Thyroid gland (tissue), 4 donors: ENCODE results near the gene LGR4. TPM values are rescaled to one million over a fixed set of nuclear protein-coding genes. Genes with fewer than 3 reads are reported as not detected.

Source experiments
- DNase-seq, 2 donors: peaks; one replicate each; pipeline ENCODE4 v3.0.0-alpha.2; 2019
- H3K27ac ChIP-seq, 3 donors: fragments of 200-600 bp; sonication (generic); 1 replicate in 2 of 3; 2 replicates in 1 of 3; pipeline ENCODE4 v1.5.1; 2016 to 2019; ENCODE audit warnings: mild to moderate bottlenecking in 1 of 3, moderate library complexity in 1 of 3
- H3K27me3 ChIP-seq: fragments of 200-600 bp; sonication (generic); one replicate; pipeline ENCODE4 v1.5.1; 2019
- H3K36me3 ChIP-seq, 2 donors: fragments of 200-600 bp; sonication (generic); one replicate each; pipeline ENCODE4 v1.5.1; 2016 to 2019
- H3K4me1 ChIP-seq, 2 donors: fragments of 200-600 bp; sonication (generic); one replicate each; pipeline ENCODE4 v1.5.1; 2017 to 2019
- H3K4me3 ChIP-seq, 3 donors: fragments of 200-600 bp; sonication (generic); replicated peaks in 1 of 3; 1 replicate in 2 of 3; 2 replicates in 1 of 3; pipeline ENCODE4 v1.5.1; 2016; ENCODE audit warnings: mild to moderate bottlenecking in 1 of 3
- H3K9me3 ChIP-seq: fragments of 200-600 bp; sonication (generic); one replicate; pipeline ENCODE4 v1.5.1; 2017
- CTCF ChIP-seq, 6 experiments: fragments of 200-600 bp in 3 of 6; fragments of 450-650 bp in 3 of 6; sonication (generic) in 3 of 6; IDR thresholded peaks; one replicate each; pipeline ENCODE4 v1.5.1; 2016 to 2019; ENCODE audit warnings: antibody characterized with exemption in 6 of 6, mild to moderate bottlenecking in 2 of 6, inconsistent platforms in 1 of 6, moderate library complexity in 1 of 6
- POLR2A ChIP-seq, 2 donors: fragments of 450-650 bp; IDR thresholded peaks; one replicate each; pipeline ENCODE4 v1.6.1; 2017; ENCODE audit warnings: antibody characterized with exemption in 2 of 2, mild to moderate bottlenecking in 2 of 2, moderate library complexity in 1 of 2
- WGBS, 2 donors: methylation state at CpG; one replicate each; pipeline ENCODE4 v1.1.5; 2017; 5-methylcytosine and 5-hydroxymethylcytosine counted together
- intact Hi-C: fragments of 100-400 bp; cut with DNase I; formaldehyde crosslinking; loops from one replicate; pipeline ENCODE4 v1.15.1; 2023
- total RNA-seq, 4 donors: library from RNA; depleted of rRNA; stranded (reverse); fragments of >200 nt; gene quantifications; one replicate each; pipeline ENCODE4 v1.2.3, GENCODE V29; 2016

The LGR4 gene
- total RNA-seq, 4 donors from 2014 or later = 40.8 to 62.1 (median 50.2) TPM

- Histone ChIP-seq H3K4me3 (no peak overlapping the region), H3K4me1 (peaks cover 16 to 22% of the 10 kb centered on the region in 2 donors), H3K36me3 (no peaks in the 10 kb centered on the region), H3K27ac (no peak overlapping the region), H3K9me3 (no peaks in the 10 kb centered on the region), H3K27me3 (no peaks in the 10 kb centered on the region)
- 88 to 90% methylated on average over 4 of the region's 4 CpGs for WGBS, 2 donors
- TF ChIP-seq POLR2A (IDR thresholded peaks at IDR 0.05) (no peak), CTCF (IDR thresholded peaks at IDR 0.05) (no peak)
- no peak for DNase-seq
- intact Hi-C loops = no loop called here
These were observed 77.8 kb downstream of the LGR4 start for GRCh38 chr11:27394781-27395228.

GRCh38 chr11:27392278-27393114, 80.1 kb downstream of the LGR4 start:
- intact Hi-C loops = no loop called here
- no peak overlapping the region for H3K4me3 ChIP-seq
- 79 to 82% methylated on average over 4 of the region's 4 CpGs for WGBS, 2 donors
- H3K27me3 ChIP-seq = no peaks in the 10 kb centered on the region
- no peaks in the 10 kb centered on the region for H3K36me3 ChIP-seq
- no peak for DNase-seq
- H3K4me1 ChIP-seq = peaks cover 16 to 22% of the 10 kb centered on the region in 2 donors
- no peaks in the 10 kb centered on the region for H3K9me3 ChIP-seq
- TF ChIP-seq CTCF (IDR thresholded peaks at IDR 0.05) (no peak), POLR2A (IDR thresholded peaks at IDR 0.05) (no peak)
- peak overlapping the region; percentile 44 to 66 (median 52) for H3K27ac ChIP-seq

GRCh38 chr11:27391331-27392015, 81.1 kb downstream of the LGR4 start:
- 87 to 91% methylated on average over 5 of the region's 5 CpGs for WGBS, 2 donors
- Histone ChIP-seq H3K36me3 (no peaks in the 10 kb centered on the region), H3K4me1 (peaks cover 17 to 20% of the 10 kb centered on the region in 2 donors), H3K27ac (peak overlapping the region in 2 of 3 donors; percentile 7 to 44), H3K9me3 (no peaks in the 10 kb centered on the region), H3K4me3 (no peak overlapping the region), H3K27me3 (no peaks in the 10 kb centered on the region)
- DNase-seq = no peak
- TF ChIP-seq POLR2A (IDR thresholded peaks at IDR 0.05) (no peak), CTCF (IDR thresholded peaks at IDR 0.05) (no peak)
- intact Hi-C loops = no loop called here

GRCh38 chr11:27390318-27391295, 82.0 kb downstream of the LGR4 start:
- Histone ChIP-seq H3K27me3 (no peaks in the 10 kb centered on the region), H3K4me3 (no peak overlapping the region), H3K9me3 (no peaks in the 10 kb centered on the region), H3K36me3 (no peaks in the 10 kb centered on the region), H3K27ac (no peak overlapping the region), H3K4me1 (peaks cover 12 to 23% of the 10 kb centered on the region in 2 donors)
- no peak for TF ChIP-seq POLR2A (IDR thresholded peaks at IDR 0.05)
- no peak for TF ChIP-seq CTCF (IDR thresholded peaks at IDR 0.05)
- 92 to 95% methylated on average over 6 of the region's 6 CpGs for WGBS, 2 donors
- DNase-seq = no peak
- intact Hi-C loops = no loop called here
